ENCODE measurements around the gene GMDS.

DNA sequence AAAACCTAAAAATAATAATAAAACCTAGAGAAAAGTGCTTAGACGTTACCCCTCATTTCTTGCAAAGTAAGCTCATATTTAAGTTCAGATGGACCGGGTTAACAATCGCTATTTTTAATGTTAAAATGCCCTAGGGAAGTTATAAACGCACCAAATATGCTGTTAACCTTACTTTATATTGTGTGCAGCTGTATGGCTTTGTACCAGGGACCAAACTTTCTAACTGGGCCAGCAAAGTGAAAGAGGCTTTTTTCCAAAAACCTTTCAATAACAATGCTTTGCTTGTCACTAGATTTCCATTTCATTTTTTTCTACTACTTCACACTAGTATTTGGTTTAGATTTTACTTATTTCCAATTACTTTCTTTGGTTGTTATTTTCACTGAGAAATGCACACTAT is 387.2 kb downstream of the GMDS start:
- TF ChIP-seq EZH2phosphoT487 (IDR thresholded peaks at IDR 0.05; ENCODE audit: insufficient read depth, low read depth) (no peak), EZH2 (IDR thresholded peaks at IDR 0.05; ENCODE audit: insufficient read depth, poor library complexity, severe bottlenecking) (no peak)
